Measurements from ENCODE around the gene PPP2R3A.

DNA sequence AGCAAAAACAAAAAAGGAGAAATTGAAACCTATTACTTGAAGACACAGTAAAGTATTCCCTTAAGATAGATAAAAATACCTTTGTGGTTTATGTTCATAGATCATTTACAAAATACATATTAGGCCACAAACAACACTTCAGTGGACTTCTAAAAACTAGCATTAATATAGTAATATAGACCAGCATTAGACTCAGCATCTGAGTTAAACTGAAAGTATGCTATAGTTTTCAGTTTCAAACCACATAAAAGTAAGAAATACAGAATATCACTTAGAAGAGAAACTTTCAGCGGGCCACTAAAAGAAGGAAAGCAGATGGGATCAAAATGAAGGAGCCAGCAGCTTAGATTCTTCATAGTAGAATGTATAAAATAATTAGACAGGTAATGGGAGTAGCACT, 144.0 kb downstream of the PPP2R3A start:
- TF ChIP-seq CTCF (optimal IDR thresholded peaks at IDR 0.05 in 1 of 3, IDR thresholded peaks at IDR 0.05 in 1 of 3, conservative IDR thresholded peaks at IDR 0.05 in 1 of 3; ENCODE audit: extremely low read depth in 1 of 3, insufficient read depth in 2 of 3, low read length in 3 of 3) (no peak), EZH2 (IDR thresholded peaks at IDR 0.05; ENCODE audit: low read length) (no peak)
